Neural cell (in vitro differentiated cells): ENCODE data around the gene PRDX1. TPM values are rescaled to one million over a fixed set of nuclear protein-coding genes. Genes with fewer than 3 reads are reported as not detected.

Source experiments
- H2AFZ ChIP-seq: fragments of 200-600, 300-800 bp; sonication (generic), shearing (Covaris generic); 2 replicates; pipeline ENCODE4 v1.6.0; 2014; ENCODE audit warnings: low read depth, mild to moderate bottlenecking, antibody characterized with exemption, low read length, moderate library complexity
- H3F3A ChIP-seq: fragments of 200-600 bp; shearing (Covaris generic); 2 replicates; pipeline ENCODE4 v1.6.1; 2016; ENCODE audit warnings: mild to moderate bottlenecking, moderate library complexity, mixed read lengths, antibody characterized with exemption, low read length; ENCODE audit not compliant: insufficient read depth, poor library complexity, severe bottlenecking
- H3K27ac ChIP-seq: fragments of 200-600, 300-800 bp; sonication (generic), shearing (Covaris generic); 2 replicates; pipeline ENCODE4 v1.5.1; 2014; ENCODE audit warnings: mild to moderate bottlenecking, low read length, moderate library complexity
- H3K27me3 ChIP-seq: fragments of 300-800, 200-600 bp; sonication (generic), shearing (Covaris generic); 2 replicates; pipeline ENCODE4 v1.6.0; 2014; ENCODE audit warnings: mild to moderate bottlenecking, low read depth, low read length, moderate library complexity; ENCODE audit not compliant: insufficient read depth
- H3K36me3 ChIP-seq: fragments of 300-800, 200-600 bp; sonication (generic), shearing (Covaris generic); 2 replicates; pipeline ENCODE4 v1.5.1; 2014; ENCODE audit warnings: mild to moderate bottlenecking, antibody characterized with exemption, low read length, moderate library complexity; ENCODE audit not compliant: insufficient read depth
- H3K4me2 ChIP-seq: fragments of 300-800, 200-600 bp; sonication (generic), shearing (Covaris generic); 2 replicates; pipeline ENCODE4 v1.6.0; 2014; ENCODE audit warnings: mild to moderate bottlenecking, low read length
- H3K4me3 ChIP-seq: fragments of 300-800, 200-600 bp; sonication (generic), shearing (Covaris generic); 2 replicates; pipeline ENCODE4 v1.5.1; 2014; ENCODE audit warnings: mild to moderate bottlenecking, low read length, moderate library complexity
- H3K79me2 ChIP-seq: fragments of 200-600 bp; shearing (Covaris generic); replicated peaks from 2 replicates; pipeline ENCODE4 v1.6.0; 2014; ENCODE audit warnings: mild to moderate bottlenecking, low read length, moderate library complexity; ENCODE audit not compliant: insufficient read depth
- H3K9ac ChIP-seq: fragments of 300-800, 200-600 bp; sonication (generic), shearing (Covaris generic); 2 replicates; pipeline ENCODE4 v1.6.1; 2016; ENCODE audit warnings: mild to moderate bottlenecking, low read length, mixed read lengths
- H3K9me2 ChIP-seq: fragments of 200-600 bp; shearing (Covaris generic); 2 replicates; pipeline ENCODE4 v1.6.1; 2016; ENCODE audit warnings: mild to moderate bottlenecking, low read length, mixed read lengths; ENCODE audit not compliant: insufficient read depth
- H3K9me3 ChIP-seq: fragments of 200-600, 300-800 bp; sonication (generic), shearing (Covaris generic); 2 replicates; pipeline ENCODE4 v1.6.1; 2016; ENCODE audit warnings: mild to moderate bottlenecking, mixed run types, low read length, moderate library complexity, mixed read lengths
- H4K20me1 ChIP-seq: fragments of 200-600 bp; shearing (Covaris generic); 2 replicates; pipeline ENCODE4 v1.6.1; 2016; ENCODE audit warnings: mild to moderate bottlenecking, mixed run types; ENCODE audit not compliant: insufficient read depth
- EP300 ChIP-seq: fragments of 450-650 bp; conservative IDR thresholded peaks from 2 replicates; pipeline ENCODE4 v1.6.1; 2014; ENCODE audit warnings: antibody characterized with exemption, mild to moderate bottlenecking, moderate library complexity; ENCODE audit not compliant: poor library complexity, severe bottlenecking
- EZH2 ChIP-seq: fragments of 200-600, 300-800 bp; shearing (Covaris generic), sonication (generic); IDR thresholded peaks from 2 replicates; pipeline ENCODE4 v1.6.1; 2014; ENCODE audit warnings: antibody characterized with exemption, low read length, borderline replicate concordance, mild to moderate bottlenecking; ENCODE audit not compliant: insufficient read depth, poor library complexity, severe bottlenecking
- MXI1 ChIP-seq: fragments of 450-650 bp; conservative IDR thresholded peaks from 2 replicates; pipeline ENCODE4 v1.6.1; 2014; ENCODE audit warnings: antibody characterized with exemption, mild to moderate bottlenecking; ENCODE audit not compliant: poor library complexity, severe bottlenecking
- POLR2AphosphoS5 ChIP-seq: IDR thresholded peaks from 2 replicates; pipeline ENCODE4 v1.6.1; 2012
- RAD21 ChIP-seq: fragments of 450-650 bp; conservative IDR thresholded peaks from 2 replicates; pipeline ENCODE4 v1.6.1; 2014; ENCODE audit warnings: antibody characterized with exemption, mild to moderate bottlenecking, moderate library complexity
- SMC3 ChIP-seq: fragments of 450-650 bp; conservative IDR thresholded peaks from 2 replicates; pipeline ENCODE4 v1.6.1; 2014; ENCODE audit warnings: antibody characterized with exemption, mild to moderate bottlenecking, moderate library complexity; ENCODE audit not compliant: poor library complexity
- TAF1 ChIP-seq: IDR thresholded peaks from 2 replicates; pipeline ENCODE4 v1.6.1; 2012; ENCODE audit warnings: low read depth
- polyA plus RNA-seq: library from polyadenylated mRNA; depleted of rRNA; stranded (reverse); fragments of >200 nt; gene quantifications from 2 replicates; pipeline ENCODE4 v1.2.3, GENCODE V29; 2014
- TF ChIP-seq, protein P1 (sequence below): IDR thresholded peaks from 2 replicates; pipeline ENCODE4 v1.6.1; 2012; ENCODE audit warnings: borderline replicate concordance
- TF ChIP-seq, protein P2 (sequence below): fragments of 450-650 bp; IDR thresholded peaks from 2 replicates; pipeline ENCODE4 v1.5.1; 2014; ENCODE audit warnings: antibody characterized with exemption, mild to moderate bottlenecking, moderate library complexity; ENCODE audit not compliant: poor library complexity, severe bottlenecking

Gene PRDX1
- polyA plus RNA-seq, 1 donor from 2014 or later = 304 TPM

- Histone ChIP-seq H3K4me3 (no peak overlapping the region), H3K27ac (no peak overlapping the region), H3K4me2 (no peak overlapping the region), H3K36me3 (no peaks in the 10 kb centered on the region), H3F3A (no peaks in the 10 kb centered on the region), H3K9me3 (no peaks in the 10 kb centered on the region), H4K20me1 (no peaks in the 10 kb centered on the region), H3K79me2 (no peaks in the 10 kb centered on the region), H3K9me2 (no peaks in the 10 kb centered on the region), H3K9ac (no peak overlapping the region), H2AFZ (no peak overlapping the region), H3K27me3 (no peaks in the 10 kb centered on the region)
- TF ChIP-seq TAF1 = no peak
- TF ChIP-seq, protein P1, sequence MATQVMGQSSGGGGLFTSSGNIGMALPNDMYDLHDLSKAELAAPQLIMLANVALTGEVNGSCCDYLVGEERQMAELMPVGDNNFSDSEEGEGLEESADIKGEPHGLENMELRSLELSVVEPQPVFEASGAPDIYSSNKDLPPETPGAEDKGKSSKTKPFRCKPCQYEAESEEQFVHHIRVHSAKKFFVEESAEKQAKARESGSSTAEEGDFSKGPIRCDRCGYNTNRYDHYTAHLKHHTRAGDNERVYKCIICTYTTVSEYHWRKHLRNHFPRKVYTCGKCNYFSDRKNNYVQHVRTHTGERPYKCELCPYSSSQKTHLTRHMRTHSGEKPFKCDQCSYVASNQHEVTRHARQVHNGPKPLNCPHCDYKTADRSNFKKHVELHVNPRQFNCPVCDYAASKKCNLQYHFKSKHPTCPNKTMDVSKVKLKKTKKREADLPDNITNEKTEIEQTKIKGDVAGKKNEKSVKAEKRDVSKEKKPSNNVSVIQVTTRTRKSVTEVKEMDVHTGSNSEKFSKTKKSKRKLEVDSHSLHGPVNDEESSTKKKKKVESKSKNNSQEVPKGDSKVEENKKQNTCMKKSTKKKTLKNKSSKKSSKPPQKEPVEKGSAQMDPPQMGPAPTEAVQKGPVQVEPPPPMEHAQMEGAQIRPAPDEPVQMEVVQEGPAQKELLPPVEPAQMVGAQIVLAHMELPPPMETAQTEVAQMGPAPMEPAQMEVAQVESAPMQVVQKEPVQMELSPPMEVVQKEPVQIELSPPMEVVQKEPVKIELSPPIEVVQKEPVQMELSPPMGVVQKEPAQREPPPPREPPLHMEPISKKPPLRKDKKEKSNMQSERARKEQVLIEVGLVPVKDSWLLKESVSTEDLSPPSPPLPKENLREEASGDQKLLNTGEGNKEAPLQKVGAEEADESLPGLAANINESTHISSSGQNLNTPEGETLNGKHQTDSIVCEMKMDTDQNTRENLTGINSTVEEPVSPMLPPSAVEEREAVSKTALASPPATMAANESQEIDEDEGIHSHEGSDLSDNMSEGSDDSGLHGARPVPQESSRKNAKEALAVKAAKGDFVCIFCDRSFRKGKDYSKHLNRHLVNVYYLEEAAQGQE = no peak
- TF ChIP-seq MXI1 = no peak
- no peak for TF ChIP-seq EP300
- no peak for TF ChIP-seq EZH2
- TF ChIP-seq, protein P2, sequence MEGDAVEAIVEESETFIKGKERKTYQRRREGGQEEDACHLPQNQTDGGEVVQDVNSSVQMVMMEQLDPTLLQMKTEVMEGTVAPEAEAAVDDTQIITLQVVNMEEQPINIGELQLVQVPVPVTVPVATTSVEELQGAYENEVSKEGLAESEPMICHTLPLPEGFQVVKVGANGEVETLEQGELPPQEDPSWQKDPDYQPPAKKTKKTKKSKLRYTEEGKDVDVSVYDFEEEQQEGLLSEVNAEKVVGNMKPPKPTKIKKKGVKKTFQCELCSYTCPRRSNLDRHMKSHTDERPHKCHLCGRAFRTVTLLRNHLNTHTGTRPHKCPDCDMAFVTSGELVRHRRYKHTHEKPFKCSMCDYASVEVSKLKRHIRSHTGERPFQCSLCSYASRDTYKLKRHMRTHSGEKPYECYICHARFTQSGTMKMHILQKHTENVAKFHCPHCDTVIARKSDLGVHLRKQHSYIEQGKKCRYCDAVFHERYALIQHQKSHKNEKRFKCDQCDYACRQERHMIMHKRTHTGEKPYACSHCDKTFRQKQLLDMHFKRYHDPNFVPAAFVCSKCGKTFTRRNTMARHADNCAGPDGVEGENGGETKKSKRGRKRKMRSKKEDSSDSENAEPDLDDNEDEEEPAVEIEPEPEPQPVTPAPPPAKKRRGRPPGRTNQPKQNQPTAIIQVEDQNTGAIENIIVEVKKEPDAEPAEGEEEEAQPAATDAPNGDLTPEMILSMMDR = no peak
- no peak for TF ChIP-seq RAD21
- no peak for TF ChIP-seq SMC3
- TF ChIP-seq POLR2AphosphoS5 = no peak
Measured at GRCh38 chr1:45507893-45508292, 13.8 kb downstream of the PRDX1 start.

DNA sequence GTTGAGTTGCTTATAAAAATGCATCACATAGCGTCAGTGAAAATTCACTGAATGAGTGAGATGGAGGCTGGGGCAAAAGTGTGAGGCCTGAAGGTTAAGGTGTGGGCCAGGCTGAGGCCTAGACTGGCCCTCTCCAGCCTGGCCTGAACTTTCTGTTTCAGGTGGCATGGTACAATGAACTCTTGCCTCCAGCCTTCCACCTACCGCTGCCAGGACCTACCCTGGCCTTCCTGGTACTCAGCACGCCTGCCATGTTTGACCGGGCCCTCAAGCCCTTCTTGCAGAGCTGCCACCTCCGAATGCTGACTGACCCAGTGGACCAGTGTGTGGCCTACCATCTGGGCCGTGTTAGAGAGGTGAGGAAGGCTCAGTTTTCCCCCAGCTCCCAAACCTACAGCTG lies 14.5 kb downstream of the PRDX1 start:
- Histone ChIP-seq H3K27ac (no peak overlapping the region), H3F3A (no peaks in the 10 kb centered on the region), H3K9ac (no peak overlapping the region), H3K9me3 (no peaks in the 10 kb centered on the region), H2AFZ (no peak overlapping the region), H3K4me2 (no peak overlapping the region), H3K9me2 (no peaks in the 10 kb centered on the region), H3K4me3 (no peak overlapping the region), H3K36me3 (no peaks in the 10 kb centered on the region), H3K79me2 (no peaks in the 10 kb centered on the region), H4K20me1 (no peaks in the 10 kb centered on the region), H3K27me3 (no peaks in the 10 kb centered on the region)
- TF ChIP-seq POLR2AphosphoS5 (no peak), EP300 (no peak), SMC3 (no peak)
